WERI-Rb-1 (cell line): Measurements from ENCODE around the gene RNASE7.
"Not testable (repeated sequence)": the region's sequence is repeated elsewhere in the genome, so short reads cannot be mapped to it uniquely, and the experiment has no call there.

Experiments
- DNase-seq: peaks from one replicate; pipeline ENCODE4 v3.0.0-alpha.2; 2020
- H3K27ac ChIP-seq: fragments of 250-450 bp; sonication (Bioruptor Pico); 2 replicates; pipeline ENCODE4 v1.5.1; 2020; ENCODE audit warnings: mild to moderate bottlenecking, moderate library complexity
- H3K27me3 ChIP-seq: fragments of 250-450 bp; sonication (Bioruptor Pico); 2 replicates; pipeline ENCODE4 v1.5.1; 2021; ENCODE audit warnings: mild to moderate bottlenecking, low read depth, moderate library complexity; ENCODE audit not compliant: insufficient read depth, severe bottlenecking
- H3K36me3 ChIP-seq: fragments of 250-450 bp; sonication (Bioruptor Pico); 2 replicates; pipeline ENCODE4 v1.5.1; 2020; ENCODE audit warnings: mild to moderate bottlenecking, moderate library complexity
- H3K4me3 ChIP-seq: 2 replicates; pipeline ENCODE4 v1.5.1; 2011; ENCODE audit warnings: low read depth, mild to moderate bottlenecking, control low read depth, low read length
- H3K9me3 ChIP-seq: fragments of 250-450 bp; sonication (Bioruptor Pico); 2 replicates; pipeline ENCODE4 v1.5.1; 2021; ENCODE audit warnings: mild to moderate bottlenecking, moderate library complexity; ENCODE audit not compliant: severe bottlenecking
- TF ChIP-seq, protein P1 (sequence below): IDR thresholded peaks from 2 replicates; pipeline ENCODE4 v1.5.1; 2011; ENCODE audit warnings: low read depth, mild to moderate bottlenecking, control low read depth, inconsistent platforms, low read length

Gene RNASE7

GRCh38 chr14:21036751-21037150, 5.4 kb upstream of the RNASE7 start:
- Histone ChIP-seq H3K4me3 (no peak overlapping the region), H3K27me3 (no peaks in the 10 kb centered on the region), H3K36me3 (no peaks in the 10 kb centered on the region), H3K27ac (no peak overlapping the region), H3K9me3 (no peaks in the 10 kb centered on the region)
- DNase-seq: no peak
- TF ChIP-seq, protein P1, sequence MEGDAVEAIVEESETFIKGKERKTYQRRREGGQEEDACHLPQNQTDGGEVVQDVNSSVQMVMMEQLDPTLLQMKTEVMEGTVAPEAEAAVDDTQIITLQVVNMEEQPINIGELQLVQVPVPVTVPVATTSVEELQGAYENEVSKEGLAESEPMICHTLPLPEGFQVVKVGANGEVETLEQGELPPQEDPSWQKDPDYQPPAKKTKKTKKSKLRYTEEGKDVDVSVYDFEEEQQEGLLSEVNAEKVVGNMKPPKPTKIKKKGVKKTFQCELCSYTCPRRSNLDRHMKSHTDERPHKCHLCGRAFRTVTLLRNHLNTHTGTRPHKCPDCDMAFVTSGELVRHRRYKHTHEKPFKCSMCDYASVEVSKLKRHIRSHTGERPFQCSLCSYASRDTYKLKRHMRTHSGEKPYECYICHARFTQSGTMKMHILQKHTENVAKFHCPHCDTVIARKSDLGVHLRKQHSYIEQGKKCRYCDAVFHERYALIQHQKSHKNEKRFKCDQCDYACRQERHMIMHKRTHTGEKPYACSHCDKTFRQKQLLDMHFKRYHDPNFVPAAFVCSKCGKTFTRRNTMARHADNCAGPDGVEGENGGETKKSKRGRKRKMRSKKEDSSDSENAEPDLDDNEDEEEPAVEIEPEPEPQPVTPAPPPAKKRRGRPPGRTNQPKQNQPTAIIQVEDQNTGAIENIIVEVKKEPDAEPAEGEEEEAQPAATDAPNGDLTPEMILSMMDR: no peak

DNA sequence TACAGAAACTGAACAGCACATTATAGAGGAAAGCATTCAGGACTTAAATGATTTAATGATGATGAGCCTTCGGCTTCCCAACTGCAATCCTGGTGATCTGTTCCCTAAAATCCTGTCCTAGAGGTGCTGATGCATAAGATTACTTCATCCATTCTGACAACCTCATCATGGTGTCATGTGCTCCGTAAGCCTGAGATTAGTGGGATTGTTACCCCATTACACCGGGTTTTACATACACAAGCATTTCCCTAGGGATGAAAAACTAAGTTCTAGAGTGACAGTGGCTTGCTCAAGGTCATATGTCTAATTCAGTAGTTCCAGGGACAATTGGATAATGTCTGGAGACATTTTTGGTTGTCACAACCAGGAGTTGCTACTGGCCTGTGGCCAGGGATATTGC, 5.0 kb upstream of the RNASE7 start:
- Histone ChIP-seq H3K27me3 (no peaks in the 10 kb centered on the region), H3K36me3 (no peaks in the 10 kb centered on the region)
- DNase-seq: peak; percentile 37

DNA sequence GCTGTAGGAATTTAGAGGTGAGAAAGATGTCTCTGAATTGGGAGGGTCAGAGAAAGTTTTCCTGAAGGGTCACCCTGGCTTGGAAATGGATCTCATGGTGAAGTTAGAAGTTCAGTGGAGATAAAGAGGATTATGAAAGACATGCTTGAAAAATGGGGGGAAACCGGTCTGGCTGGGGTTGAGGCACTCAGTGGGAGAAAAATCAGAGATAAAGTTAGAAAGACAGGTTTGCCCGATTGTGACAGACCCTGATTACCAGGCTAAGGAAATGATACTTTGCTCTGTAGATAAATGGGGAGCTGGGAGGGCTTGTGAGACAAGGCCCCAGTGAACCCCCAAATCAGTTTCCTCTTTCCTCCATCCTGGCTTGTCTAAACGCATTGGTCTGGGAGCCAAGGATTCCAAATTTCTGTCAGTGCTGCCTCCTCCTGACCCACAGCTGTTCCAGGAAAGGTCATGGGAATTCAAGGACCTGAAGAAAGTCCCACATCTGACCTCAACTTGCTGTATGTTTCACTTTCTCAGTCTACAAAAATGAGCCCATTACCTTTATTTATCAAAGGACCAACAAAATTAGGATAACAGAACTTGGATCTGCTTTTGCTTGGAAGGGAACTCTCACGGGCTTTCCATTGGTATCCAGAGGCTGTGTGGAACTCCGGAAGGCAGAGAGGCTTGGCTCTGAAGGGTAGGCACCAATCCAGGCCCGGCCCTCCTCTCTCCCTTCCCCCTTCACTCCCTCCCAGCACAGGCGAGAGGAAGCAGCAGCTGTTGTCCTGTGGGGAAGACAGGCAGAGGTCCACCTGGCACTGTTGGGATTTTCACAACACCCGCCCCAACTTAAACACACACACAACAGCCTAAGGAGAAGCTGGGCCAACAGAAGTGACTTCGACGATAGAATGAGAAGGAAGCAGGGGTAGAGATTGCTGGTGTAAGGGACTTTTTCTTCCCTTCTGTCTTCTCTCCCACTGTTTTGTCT, 3.4 kb upstream of the RNASE7 start:
- no peaks in the 10 kb centered on the region for H3K36me3 ChIP-seq
- no peaks in the 10 kb centered on the region for H3K9me3 ChIP-seq
- peak overlapping the region; percentile 51 for H3K27ac ChIP-seq
- H3K27me3 ChIP-seq: no peaks in the 10 kb centered on the region
- H3K4me3 ChIP-seq: no peak overlapping the region
- peak; percentile 89 for DNase-seq
- TF ChIP-seq, protein P1: no peak

More for the DNA sequence above, 5.0 kb upstream of the RNASE7 start:
- Histone ChIP-seq H3K9me3 (no peaks in the 10 kb centered on the region), H3K4me3 (no peak overlapping the region), H3K27ac (no peak overlapping the region)
- TF ChIP-seq, protein P1: no peak

DNA sequence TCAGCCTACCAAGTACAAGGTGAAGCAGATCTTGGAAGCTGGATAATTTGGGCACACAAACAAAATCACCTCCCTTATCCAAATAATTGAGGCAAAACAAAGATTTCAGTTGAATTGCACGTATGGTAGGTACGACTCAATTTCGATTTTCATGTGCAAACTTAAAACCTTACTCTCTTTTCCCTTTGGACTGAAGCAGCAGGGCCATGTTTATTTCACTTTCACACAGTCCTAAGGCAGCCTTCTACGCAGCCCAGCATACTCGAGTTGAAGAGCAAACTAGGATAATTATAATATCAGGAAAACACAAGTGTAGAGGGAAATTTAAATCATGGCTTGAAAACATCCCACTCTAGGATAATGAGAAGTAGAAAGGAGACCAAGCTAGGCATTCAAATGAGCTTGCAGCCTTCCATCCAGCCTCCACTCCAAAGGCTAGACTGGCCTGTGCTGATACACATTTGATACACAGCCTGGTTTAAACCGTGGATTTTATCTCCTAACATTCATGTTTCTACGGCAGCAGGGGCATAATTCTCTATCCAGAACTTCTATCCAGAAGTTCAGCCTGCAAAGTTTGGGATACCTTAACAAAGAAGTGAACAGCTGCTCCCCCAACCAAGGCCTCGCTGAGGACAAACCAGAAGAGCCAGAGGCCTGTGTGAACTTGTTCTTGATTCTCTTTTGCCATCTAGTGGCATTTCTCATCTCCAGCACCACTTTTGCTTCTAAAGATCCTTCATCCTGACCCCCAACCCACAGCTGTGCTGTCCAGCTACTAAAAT, 2.4 kb upstream of the RNASE7 start:
- peak; percentile 63 for DNase-seq
- TF ChIP-seq, protein P1: peak; percentile 67
- H3K27me3 ChIP-seq: no peaks in the 10 kb centered on the region
- H3K4me3 ChIP-seq: no peak overlapping the region
- peak overlapping the region; percentile 51 for H3K27ac ChIP-seq
- H3K36me3 ChIP-seq: no peaks in the 10 kb centered on the region
- H3K9me3 ChIP-seq: no peaks in the 10 kb centered on the region

DNA sequence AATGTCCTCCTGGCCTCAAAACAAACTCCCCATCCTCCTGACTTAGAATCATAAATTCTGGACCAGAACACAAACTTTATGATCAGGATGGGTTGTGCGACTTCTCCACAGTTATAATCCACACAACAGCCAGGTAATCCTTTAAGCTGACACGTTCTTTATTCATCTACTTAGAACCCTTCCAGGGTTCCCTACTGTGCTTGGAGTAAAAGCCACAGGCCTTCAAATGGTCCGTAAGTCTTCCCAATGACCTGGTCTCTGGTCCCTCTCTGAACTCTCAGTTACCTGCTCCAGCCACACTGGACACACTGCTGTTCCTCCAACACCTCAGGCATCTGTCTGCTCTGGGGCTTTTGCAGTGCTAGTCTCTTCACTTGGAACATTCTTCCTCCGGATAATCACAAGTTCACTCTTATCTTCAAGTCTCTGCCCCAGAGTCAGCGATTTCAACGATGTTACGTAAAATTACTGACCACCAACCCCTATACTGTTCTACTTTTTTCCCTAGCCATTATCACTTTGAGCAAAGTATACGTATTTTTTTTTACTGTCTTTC, 1.7 kb upstream of the RNASE7 start:
- DNase-seq: no peak
- no peaks in the 10 kb centered on the region for H3K9me3 ChIP-seq
- TF ChIP-seq, protein P1: no peak
- no peaks in the 10 kb centered on the region for H3K36me3 ChIP-seq
- H3K27ac ChIP-seq: no peak overlapping the region; the same call in 1 of the 2 replicates
- H3K4me3 ChIP-seq: no peak overlapping the region
- H3K27me3 ChIP-seq: no peaks in the 10 kb centered on the region

DNA sequence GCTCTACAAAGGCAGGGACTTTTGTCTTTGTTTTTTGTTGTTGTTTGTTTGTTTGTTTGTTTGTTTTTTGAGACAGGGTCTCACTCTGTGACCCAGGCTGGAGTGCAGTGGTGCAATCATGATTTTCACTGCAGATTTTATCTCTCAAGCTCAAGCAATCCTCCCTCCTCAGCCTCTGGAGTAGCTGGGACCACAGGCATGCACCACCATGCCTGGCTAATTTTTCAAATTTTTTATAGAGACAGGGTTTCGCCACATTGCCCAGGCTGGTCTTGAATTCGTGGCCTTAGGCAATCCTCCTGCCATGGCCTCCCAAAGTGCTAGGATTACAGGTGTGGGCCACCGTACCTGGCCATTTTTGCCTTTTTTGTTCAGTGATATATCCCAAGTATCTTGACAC, 1.2 kb upstream of the RNASE7 start:
- not testable (repeated sequence) for H3K27ac ChIP-seq, H3K36me3 ChIP-seq, H3K9me3 ChIP-seq, H3K4me3 ChIP-seq, DNase-seq, H3K27me3 ChIP-seq
